ENCODE results near the gene CPLANE2. TPM values are rescaled to one million over a fixed set of nuclear protein-coding genes. Genes with fewer than 3 reads are reported as not detected.
A peak's percentile ranks its signal among the peaks of the same experiment; 100 is the strongest.
"Not testable (repeated sequence)": the region's sequence is repeated elsewhere in the genome, so short reads cannot be mapped to it uniquely, and the experiment has no call there.

The CPLANE2 gene, protein sequence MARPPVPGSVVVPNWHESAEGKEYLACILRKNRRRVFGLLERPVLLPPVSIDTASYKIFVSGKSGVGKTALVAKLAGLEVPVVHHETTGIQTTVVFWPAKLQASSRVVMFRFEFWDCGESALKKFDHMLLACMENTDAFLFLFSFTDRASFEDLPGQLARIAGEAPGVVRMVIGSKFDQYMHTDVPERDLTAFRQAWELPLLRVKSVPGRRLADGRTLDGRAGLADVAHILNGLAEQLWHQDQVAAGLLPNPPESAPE
- total RNA-seq, result 1.8 TPM

DNA sequence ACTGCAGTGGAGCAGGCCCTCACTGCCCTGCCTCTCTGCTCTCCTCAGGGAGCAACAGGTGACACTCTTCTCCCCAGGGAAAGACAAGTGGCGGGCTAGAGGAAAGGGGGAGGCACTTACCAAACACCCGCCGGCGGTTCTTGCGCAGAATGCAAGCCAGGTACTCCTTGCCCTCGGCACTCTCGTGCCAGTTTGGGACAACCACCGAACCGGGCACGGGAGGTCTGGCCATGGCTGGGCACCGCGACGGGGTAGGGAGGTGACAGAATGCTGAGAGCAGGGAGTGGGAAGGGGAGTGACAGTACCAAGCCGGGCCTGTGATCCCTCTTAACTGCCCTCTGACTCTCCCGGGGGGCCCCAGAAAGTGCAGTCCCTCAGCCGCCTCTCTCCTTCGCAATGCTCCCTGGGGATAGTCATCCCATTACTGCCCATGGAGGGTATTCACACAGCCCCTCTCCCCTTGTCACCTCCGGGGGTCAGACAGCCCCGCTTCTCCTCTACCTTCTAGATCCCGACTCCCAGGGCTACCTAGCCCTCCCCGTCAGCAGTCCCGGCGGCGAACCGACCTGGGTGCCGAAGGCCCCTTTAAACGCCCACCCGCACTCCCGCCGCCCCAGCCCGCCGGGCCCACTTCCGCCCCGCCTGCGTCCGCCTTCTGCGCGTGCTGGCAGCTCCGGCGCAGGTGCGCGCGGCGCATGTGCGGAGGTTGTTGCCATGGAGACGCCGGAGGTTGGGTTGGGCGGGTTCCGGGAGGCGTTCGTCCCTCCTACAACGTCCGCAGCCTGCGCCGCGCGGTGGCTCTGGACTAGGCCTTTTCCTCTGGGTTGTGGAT, at the start of gene CPLANE2:
CPLANE2 (minus strand) TSS at position 673 of the 832 bp plus-strand sequence; CDS start at position 232, 441 bp downstream.
- Histone ChIP-seq H3K4me1 (ENCODE audit: insufficient read depth, low read length) (peaks cover 20% of the 10 kb centered on the region), H3K27me3 (ENCODE audit: insufficient read depth, low read length) (no peaks in the 10 kb centered on the region)

DNA sequence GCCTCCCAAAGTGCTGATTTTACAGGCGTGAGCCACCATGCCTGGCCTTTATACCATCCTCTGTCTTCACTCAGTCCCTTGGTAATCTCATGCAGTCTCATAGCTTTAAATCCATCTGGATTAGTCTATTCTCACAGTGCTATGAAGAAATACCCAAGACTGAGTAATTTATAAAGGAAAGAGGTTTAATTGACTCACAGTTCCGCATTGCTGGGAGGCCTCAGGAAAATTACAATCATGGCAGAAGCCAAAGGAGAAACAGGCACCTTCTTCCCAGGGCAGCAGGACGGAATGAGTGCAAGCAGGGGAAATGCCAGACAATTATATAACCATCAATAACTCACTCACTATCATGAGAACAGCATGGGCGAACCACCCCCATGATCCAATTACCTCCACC, 49.1 kb upstream of the CPLANE2 start:
- no peaks in the 10 kb centered on the region for H3K4me1 ChIP-seq (ENCODE audit: insufficient read depth, low read length)
- no peaks in the 10 kb centered on the region for H3K9me3 ChIP-seq (ENCODE audit: low read depth, low read length)
- H3K4me3 ChIP-seq (ENCODE audit: low read length), result no peak overlapping the region
- no peaks in the 10 kb centered on the region for H3K27me3 ChIP-seq (ENCODE audit: insufficient read depth, low read length)

More for the DNA sequence above, at the start of gene CPLANE2:
- Histone ChIP-seq H3K9me3 (ENCODE audit: low read depth, low read length) (no peaks in the 10 kb centered on the region), H3K4me3 (ENCODE audit: low read length) (peak within 1 kb of the TSS; percentile 60)

DNA sequence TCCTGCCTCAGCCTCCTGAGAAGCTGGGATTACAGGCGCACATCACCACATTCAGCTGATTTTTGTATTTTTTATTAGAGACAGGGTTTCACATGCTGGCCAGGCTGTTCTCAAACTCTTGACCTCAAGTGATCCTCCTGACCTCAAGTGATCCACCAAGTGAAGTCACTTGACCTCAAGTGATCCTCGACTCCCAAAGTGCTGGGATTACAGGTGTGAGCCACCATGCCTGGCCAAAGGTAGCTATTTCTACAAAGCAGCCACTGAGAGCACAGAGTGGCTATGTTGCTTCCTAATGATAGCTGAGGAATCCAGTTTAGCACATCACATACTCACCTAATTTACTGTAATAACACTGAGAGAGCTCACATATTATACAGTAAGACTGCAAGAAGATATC, 44.8 kb upstream of the CPLANE2 start:
- H3K9me3 ChIP-seq (ENCODE audit: low read depth, low read length), result no peaks in the 10 kb centered on the region

DNA sequence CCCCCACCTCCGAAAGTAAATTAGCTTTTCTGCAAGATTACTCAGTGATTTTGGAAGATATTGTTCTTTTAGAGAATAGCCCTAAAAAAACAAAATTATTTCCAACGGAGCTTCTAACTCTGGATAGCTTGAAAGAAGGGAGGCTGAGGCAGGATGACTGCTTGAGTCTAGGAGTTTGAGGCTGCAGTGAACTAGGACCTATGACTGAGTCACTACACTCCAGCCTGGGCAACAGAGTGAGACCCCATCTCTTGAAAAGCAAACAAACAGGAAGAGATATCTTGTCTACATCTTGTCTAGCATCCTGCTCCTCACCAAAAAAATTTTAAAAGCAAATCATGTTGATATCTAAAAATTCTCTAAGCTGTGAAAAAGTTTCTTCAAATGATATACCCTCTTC, 42.2 kb upstream of the CPLANE2 start:
- H3K4me3 ChIP-seq (ENCODE audit: low read length), result no peak overlapping the region
- H3K27me3 ChIP-seq (ENCODE audit: insufficient read depth, low read length), result no peaks in the 10 kb centered on the region
- no peaks in the 10 kb centered on the region for H3K9me3 ChIP-seq (ENCODE audit: low read depth, low read length)
- H3K4me1 ChIP-seq (ENCODE audit: insufficient read depth, low read length), result no peaks in the 10 kb centered on the region

More for the DNA sequence above, 44.8 kb upstream of the CPLANE2 start:
- H3K27me3 ChIP-seq (ENCODE audit: insufficient read depth, low read length), result no peaks in the 10 kb centered on the region
- H3K4me1 ChIP-seq (ENCODE audit: insufficient read depth, low read length), result no peaks in the 10 kb centered on the region
- H3K4me3 ChIP-seq (ENCODE audit: low read length), result no peak overlapping the region

DNA sequence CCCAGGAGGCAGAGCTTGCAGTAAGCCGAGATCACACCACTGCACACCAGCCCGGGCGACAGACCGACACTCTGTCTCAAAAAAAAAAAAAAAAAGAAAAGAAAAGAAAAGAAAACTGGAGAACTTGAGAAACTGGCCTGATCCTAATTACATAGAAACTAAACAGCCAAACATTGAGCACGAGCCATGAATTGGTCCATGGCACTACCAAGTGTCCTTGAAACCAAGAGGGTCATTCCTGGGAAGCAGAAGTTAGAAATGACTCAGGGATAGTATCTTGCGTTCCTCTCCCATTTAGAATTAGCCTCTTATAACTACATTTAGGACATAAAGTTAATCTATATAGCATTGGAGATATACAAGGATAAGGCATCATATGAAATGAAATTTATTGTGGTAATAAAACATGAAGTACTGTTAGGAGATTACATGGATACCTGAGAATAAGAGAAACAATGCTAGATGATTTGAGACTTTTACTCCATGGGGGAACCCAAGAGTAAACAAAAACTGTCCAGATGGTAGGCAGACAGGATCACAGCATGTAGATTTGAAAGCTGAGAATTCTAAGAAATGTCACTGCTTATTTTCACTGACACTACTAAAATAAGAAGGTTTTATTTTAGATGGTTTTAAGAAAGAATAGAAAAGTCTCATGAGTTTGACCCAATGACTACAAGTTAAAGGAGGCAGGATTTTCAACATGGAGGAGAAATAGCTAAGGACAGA, 39.5 kb upstream of the CPLANE2 start:
- Histone ChIP-seq H3K4me1 (ENCODE audit: insufficient read depth, low read length) (no peaks in the 10 kb centered on the region), H3K9me3 (ENCODE audit: low read depth, low read length) (no peaks in the 10 kb centered on the region), H3K4me3 (ENCODE audit: low read length) (no peak overlapping the region), H3K27me3 (ENCODE audit: insufficient read depth, low read length) (no peaks in the 10 kb centered on the region)

DNA sequence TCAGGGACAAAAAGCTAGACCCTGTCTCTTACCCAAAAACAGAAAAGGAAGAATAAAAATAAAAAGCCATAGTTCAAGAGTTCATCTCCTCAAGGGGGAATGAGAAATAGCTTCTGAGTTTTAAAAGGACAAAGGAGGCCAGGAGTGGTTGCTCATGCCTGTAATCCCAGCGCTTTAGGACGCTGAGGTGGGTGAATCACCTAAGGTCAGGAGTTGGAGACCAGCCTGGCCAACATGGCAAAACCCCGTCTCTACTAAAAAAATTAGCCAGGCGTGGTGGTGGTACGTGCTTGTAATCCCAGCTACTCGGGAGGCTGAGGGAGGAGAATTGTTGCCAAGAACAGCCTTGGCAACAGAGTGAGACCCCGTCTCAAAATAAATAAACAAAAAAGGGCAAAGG, 38.6 kb upstream of the CPLANE2 start:
- H3K4me3 ChIP-seq (ENCODE audit: low read length), result no peak overlapping the region
- H3K27me3 ChIP-seq (ENCODE audit: insufficient read depth, low read length), result no peaks in the 10 kb centered on the region
- H3K9me3 ChIP-seq (ENCODE audit: low read depth, low read length), result no peaks in the 10 kb centered on the region
- H3K4me1 ChIP-seq (ENCODE audit: insufficient read depth, low read length), result no peaks in the 10 kb centered on the region

DNA sequence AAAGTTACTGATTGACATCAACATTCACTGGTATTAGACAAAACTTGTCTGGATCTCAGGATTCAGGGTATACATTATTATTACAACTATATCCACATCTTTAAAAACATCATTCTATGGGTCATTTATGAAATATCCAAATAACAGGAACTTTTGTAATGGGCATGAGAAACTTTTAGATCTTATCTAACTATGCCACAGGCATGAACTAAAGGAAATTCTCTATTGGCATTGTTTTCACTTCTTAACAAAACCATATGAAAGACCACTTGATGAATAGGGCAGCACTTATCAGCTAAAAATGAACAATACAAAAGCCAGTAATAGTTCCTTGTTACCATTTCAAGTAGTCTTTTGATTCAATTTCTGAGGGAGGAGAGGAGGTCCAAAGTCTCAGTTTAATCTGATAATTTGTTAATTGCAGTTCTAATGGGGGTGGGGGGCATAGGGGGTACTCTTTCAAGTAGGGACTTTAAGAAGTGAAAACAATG, 30.8 kb upstream of the CPLANE2 start:
- H3K4me3 ChIP-seq (ENCODE audit: low read length), result no peak overlapping the region
- no peaks in the 10 kb centered on the region for H3K27me3 ChIP-seq (ENCODE audit: insufficient read depth, low read length)
- no peaks in the 10 kb centered on the region for H3K4me1 ChIP-seq (ENCODE audit: insufficient read depth, low read length)
- H3K9me3 ChIP-seq (ENCODE audit: low read depth, low read length), result no peaks in the 10 kb centered on the region

DNA sequence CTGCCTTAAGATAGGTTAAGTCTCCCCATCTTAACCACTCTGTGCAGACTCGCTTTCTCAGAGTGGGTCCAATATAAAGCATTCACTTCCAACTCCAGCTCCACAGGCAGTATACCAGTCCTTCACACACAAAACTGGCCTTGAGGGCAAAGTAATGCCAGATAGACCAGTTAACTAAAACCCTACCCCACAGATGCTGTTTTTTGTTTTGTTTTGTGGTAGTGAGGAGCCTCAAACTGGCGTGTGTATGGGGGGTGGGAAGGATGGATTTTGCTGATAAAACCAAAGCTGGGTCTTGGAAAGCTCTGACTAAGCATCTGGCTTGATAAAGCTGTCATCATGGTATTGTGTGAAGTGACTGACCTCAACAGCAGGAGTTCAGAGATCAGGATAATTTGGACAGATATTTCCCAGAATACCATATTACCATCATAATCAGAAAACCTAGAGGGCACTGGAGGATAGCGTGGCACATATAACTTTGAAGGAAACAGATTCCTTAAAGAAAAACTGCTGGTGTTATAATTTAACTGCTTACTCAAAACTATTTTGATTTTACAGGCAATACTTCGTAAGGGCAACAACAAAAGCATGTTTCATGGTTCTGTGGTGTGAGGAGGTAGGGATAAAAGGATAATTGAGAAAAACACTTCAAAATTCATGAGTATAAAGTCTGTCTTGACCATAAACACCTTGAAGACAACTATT, 29.6 kb upstream of the CPLANE2 start:
- Histone ChIP-seq H3K4me3 (ENCODE audit: low read length) (no peak overlapping the region), H3K4me1 (ENCODE audit: insufficient read depth, low read length) (no peaks in the 10 kb centered on the region), H3K27me3 (ENCODE audit: insufficient read depth, low read length) (no peaks in the 10 kb centered on the region), H3K9me3 (ENCODE audit: low read depth, low read length) (no peaks in the 10 kb centered on the region)

DNA sequence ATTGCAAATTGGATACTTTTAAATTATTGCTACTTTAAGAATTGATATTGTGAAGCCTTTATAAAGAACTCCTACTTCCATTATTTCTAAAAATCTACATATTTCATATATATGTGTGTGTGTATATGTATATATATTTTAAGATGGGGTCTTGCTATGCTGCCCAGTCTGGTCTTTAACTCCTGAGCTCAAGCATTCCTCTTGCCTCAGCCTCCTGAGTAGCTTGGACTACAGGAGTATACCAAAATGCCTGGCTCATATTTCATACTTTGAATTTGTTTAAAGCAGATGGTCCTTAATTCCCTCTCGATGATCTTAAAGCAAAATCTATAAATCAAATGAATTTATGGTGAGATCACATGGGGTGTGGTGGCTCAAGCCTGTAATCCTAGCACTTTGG, 25.1 kb upstream of the CPLANE2 start:
- H3K9me3 ChIP-seq (ENCODE audit: low read depth, low read length), result no peaks in the 10 kb centered on the region
- no peak overlapping the region for H3K4me3 ChIP-seq (ENCODE audit: low read length)
- no peaks in the 10 kb centered on the region for H3K27me3 ChIP-seq (ENCODE audit: insufficient read depth, low read length)
- H3K4me1 ChIP-seq (ENCODE audit: insufficient read depth, low read length), result no peaks in the 10 kb centered on the region

DNA sequence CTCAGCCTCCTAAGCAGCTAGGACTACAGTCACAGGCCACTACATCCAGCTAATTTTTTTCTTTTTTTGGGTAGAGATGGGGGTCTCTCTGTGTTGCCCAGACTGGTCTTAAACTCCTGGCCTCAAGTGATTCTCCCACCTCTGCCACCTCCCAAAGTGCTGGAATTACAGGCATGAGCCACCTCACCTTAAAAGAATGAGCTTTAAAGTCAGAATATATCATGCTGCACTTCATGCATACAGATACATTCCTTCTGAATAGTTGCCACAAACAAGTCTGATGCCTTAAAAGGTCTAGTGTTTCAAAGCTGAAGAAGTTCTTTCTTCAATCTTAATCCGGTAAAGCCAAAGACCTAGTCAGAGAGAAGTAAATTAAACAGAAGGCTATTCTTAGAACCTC, 23.8 kb upstream of the CPLANE2 start:
- no peaks in the 10 kb centered on the region for H3K4me1 ChIP-seq (ENCODE audit: insufficient read depth, low read length)
- H3K9me3 ChIP-seq (ENCODE audit: low read depth, low read length), result no peaks in the 10 kb centered on the region
- no peak overlapping the region for H3K4me3 ChIP-seq (ENCODE audit: low read length)

DNA sequence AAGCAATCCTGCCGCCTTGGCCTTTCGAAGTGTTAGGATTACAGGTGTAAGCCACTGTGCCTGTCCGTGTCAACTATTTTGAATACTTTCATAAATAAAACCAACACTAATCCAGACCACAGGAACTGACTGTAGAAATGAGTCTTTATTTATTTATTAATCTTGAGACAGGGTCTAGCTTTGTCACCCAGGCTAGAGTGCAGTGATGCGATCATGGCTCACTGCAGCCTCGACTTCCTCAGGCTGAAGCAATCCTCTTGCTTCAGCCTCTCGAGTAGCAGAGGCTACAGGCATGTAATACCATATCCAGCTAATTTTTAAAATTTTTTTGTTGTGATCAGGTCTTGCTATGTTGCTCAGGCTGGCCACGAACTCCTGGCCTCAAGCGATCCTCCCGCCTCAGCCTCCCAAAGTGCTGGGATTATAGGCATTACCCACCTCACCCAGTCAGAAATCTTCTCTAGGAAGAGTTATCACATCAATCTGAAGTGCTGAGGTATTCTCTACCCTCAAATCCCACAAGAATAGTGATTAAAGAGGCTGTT, 21.7 kb upstream of the CPLANE2 start:
- Histone ChIP-seq H3K4me1 (ENCODE audit: insufficient read depth, low read length) (no peaks in the 10 kb centered on the region), H3K27me3 (ENCODE audit: insufficient read depth, low read length) (no peaks in the 10 kb centered on the region), H3K4me3 (ENCODE audit: low read length) (no peak overlapping the region)

More for the DNA sequence above, 23.8 kb upstream of the CPLANE2 start:
- H3K27me3 ChIP-seq (ENCODE audit: insufficient read depth, low read length), result no peaks in the 10 kb centered on the region

DNA sequence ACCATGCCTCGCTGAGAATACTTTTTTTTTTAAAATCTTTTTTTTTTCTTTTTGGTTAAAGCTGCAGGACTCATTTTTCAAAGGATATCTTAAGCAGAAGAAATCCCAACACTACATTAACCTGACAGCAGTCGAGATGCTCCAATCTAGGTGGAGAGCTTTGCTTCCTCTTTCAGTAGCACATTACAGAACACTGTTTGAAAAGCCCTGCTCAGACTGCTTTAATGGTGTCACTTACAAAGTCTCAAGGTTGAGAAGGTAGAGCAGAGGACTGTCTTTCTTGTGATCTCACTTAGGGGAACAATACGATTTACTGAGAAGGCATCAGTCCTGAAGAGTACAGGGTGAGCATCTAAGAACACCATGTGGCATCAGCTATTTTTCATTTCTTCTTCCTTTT, 21.0 kb upstream of the CPLANE2 start:
- no peak overlapping the region for H3K4me3 ChIP-seq (ENCODE audit: low read length)
- no peaks in the 10 kb centered on the region for H3K4me1 ChIP-seq (ENCODE audit: insufficient read depth, low read length)
- H3K27me3 ChIP-seq (ENCODE audit: insufficient read depth, low read length), result no peaks in the 10 kb centered on the region
- no peaks in the 10 kb centered on the region for H3K9me3 ChIP-seq (ENCODE audit: low read depth, low read length)

More for the DNA sequence above, 21.7 kb upstream of the CPLANE2 start:
- H3K9me3 ChIP-seq (ENCODE audit: low read depth, low read length), result no peaks in the 10 kb centered on the region

DNA sequence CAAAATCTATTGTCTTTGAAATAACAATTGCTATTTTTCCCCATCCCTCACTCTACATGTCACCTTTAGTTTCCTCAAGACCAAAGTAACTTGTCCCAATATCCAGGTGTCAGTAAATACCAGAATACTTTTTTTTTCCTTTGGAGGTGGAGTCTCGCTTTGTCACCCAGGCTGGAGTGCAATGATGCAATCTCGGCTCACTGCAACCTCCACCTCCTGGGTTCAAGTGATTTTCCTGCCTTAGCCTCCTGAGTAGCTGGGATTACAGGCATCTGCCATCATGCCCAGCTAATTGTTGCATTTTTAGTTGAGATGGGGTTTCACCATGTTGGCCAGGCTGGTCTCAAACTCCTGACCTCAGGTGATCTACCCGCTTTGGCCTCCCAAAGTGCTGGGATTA, 20.6 kb upstream of the CPLANE2 start:
- H3K9me3 ChIP-seq (ENCODE audit: low read depth, low read length); H3K4me1 ChIP-seq (ENCODE audit: insufficient read depth, low read length); H3K27me3 ChIP-seq (ENCODE audit: insufficient read depth, low read length); H3K4me3 ChIP-seq (ENCODE audit: low read length): not testable (repeated sequence)

DNA sequence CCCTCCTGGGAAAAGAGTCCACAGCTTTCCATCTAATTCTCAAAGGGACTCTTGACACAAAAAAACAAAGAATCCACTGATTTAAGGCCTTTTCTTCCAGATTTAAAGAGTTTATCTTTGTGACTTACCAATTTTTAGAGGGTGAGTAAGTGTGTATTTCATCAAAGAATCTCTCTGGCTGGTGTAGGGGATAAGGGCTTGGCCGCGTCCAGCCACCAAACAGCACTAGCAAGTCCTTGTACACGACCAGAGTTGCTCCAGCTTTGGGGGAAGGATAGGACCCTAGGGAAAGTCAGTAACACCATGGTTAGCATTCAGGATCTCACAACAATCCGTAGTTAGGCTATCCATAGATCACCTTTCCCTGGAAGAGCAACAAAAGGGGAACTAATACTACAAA, 19.5 kb upstream of the CPLANE2 start:
- no peaks in the 10 kb centered on the region for H3K9me3 ChIP-seq (ENCODE audit: low read depth, low read length)
- no peaks in the 10 kb centered on the region for H3K27me3 ChIP-seq (ENCODE audit: insufficient read depth, low read length)
- H3K4me3 ChIP-seq (ENCODE audit: low read length), result no peak overlapping the region
- H3K4me1 ChIP-seq (ENCODE audit: insufficient read depth, low read length), result no peaks in the 10 kb centered on the region
